ENCODE measurements around the gene CAMSAP1.

The CAMSAP1 gene

DNA sequence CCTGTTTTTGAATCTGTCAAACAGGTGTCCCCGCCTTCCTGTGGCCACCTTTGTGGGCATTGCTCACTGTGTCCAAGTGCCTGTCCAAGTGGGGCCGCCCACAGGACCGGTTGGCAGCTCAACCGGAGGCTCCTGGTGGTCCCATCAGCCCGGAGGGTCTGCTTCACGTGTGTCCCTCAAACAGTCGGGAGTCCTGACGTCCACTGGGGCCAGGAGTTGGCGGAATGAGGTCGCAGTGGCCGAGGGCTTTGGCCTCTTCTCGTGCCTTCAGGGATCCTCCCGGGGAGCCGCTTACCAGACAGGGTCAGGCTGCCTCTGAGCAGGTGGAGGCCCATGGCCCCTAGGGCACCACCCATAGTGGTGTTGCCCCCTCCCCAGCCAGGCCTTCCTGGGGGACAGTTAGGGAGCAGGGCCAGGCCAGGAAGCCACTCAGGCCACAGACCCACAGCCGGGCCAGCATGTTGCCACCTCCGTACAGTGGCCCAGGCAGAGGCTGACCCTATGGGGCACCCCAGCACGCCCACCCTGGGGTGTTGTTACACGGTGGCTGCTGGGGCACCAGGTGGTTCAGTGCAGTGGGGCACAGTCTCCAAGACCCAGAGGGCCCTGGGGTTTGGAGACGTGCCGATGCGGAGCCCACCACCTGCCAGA, 135.8 kb downstream of the CAMSAP1 start:
- DNase-seq: no peak

GRCh38 chr9:135770771-135771170, 136.6 kb downstream of the CAMSAP1 start:
- no peak for DNase-seq

- peak; percentile 54 for DNase-seq
Observed at GRCh38 chr9:135770203-135770535, 137.2 kb downstream of the CAMSAP1 start.

DNA sequence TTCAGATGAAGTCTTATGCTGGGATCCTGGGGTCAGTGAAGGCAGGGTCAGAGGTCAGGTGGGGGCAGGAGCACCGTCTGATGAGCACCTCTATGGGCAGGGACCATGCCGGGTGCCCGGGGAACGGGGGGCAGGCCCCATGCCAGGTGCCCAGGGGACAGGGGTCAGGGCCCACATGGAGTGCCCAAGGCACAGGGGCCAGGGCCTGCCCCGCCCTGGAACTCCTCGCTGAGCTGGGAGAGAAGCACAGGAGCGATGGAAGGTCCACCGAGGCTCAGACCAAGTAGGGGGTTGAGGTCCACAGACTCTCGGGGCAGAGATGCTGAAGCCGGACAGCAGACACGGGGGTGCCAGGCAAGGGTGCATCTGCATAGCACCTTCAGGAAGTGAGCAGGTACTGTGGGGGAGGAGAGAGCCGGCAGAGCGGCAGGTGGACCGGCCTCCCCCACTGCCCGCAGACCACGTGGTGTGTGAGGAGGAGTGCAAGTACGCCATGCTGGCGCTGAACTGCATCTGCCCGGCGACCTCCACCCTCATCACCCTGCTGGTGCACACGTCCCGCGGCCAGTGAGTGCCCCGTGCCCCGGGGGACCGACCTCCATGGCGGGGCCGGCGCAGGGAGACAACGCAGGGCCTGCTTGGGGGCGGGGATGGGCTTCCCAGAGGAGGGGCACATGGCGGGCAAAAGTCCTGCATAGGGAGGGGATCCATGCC, 137.7 kb downstream of the CAMSAP1 start:
- peak; percentile 45 for DNase-seq

- DNase-seq: peak; percentile 6
Observed at GRCh38 chr9:135768516-135769218, 138.7 kb downstream of the CAMSAP1 start.

DNA sequence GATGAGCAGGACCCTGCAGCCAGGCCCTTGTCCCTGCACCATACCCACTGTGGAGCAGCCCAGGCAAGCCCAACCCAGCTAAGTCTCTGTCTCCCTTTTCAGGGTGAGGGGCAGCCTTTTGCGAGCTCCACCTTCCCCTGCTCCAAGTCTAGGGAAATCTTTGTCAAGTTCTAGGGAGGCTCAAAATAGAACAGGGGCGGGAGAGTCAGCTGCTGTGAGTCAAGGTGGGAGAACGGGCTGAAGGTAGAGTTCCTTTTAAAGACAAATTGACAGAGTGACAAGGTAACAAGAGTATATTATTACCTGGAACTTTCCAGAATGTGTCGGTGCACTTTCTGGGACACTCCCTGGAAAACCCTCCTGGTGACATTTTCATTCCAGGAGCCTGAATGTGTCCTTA, 140.6 kb downstream of the CAMSAP1 start:
- no peak for DNase-seq

GRCh38 chr9:135766251-135766650, 141.1 kb downstream of the CAMSAP1 start:
- DNase-seq: no peak

DNA sequence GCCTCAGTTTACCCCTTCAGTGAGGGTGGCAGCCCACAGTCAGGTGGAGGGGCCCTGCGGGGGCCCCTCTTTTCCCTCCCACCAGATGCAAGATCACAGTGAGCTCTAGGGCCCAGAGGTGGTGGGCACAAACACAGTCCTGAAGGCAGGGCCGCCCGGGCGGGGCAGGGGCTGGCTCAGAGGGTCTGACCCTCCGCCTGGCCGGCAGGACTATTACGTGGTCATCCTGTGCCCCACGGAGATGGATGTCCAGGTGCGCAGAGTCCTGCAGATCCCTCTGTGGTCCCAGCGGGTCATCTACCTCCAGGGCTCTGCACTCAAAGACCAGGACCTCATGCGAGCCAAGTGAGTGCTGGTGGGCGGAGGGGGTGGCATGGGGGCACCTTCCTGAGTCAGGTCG, 141.9 kb downstream of the CAMSAP1 start:
- no peak for DNase-seq

GRCh38 chr9:135764731-135765130, 142.6 kb downstream of the CAMSAP1 start:
- no peak for DNase-seq

DNA sequence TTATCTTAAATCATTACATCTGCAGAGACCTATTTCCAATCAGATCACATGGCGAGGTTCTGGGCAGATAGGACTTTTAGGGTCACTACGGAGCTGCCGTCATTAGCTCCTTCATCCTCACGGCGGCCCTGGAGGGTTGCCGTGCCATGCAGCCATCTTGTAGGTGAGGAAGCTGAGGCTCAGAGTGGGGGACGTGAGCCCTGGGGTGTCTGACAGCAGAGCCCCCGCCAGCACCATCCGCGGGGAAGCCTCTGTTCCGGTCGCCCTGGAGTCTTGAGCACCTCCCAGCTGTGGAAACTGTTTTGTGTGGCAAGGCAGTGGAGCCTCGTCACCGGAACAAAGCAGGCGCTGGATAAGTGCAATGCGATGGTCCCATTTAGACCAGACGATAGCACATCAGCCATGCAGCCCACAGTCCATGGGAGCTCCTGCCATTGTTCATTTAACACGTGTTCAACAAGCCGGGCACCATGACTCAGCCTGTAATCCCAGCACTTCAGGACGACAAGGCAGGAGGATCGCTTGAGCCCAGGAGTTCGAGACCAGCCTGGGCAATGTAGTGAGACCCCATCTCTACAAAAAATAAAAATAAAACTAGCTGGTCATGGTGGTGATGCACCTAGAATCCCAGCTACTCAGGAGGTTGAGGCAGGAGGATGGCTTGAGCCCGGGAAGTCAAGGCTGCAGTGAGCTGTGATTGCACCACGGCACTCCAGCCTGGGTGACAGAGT, 143.5 kb downstream of the CAMSAP1 start:
- DNase-seq: no peak

- DNase-seq: no peak
Observed at GRCh38 chr9:135762921-135763320, 144.4 kb downstream of the CAMSAP1 start.

GRCh38 chr9:135761845-135762168, 145.5 kb downstream of the CAMSAP1 start:
- no peak for DNase-seq

DNA sequence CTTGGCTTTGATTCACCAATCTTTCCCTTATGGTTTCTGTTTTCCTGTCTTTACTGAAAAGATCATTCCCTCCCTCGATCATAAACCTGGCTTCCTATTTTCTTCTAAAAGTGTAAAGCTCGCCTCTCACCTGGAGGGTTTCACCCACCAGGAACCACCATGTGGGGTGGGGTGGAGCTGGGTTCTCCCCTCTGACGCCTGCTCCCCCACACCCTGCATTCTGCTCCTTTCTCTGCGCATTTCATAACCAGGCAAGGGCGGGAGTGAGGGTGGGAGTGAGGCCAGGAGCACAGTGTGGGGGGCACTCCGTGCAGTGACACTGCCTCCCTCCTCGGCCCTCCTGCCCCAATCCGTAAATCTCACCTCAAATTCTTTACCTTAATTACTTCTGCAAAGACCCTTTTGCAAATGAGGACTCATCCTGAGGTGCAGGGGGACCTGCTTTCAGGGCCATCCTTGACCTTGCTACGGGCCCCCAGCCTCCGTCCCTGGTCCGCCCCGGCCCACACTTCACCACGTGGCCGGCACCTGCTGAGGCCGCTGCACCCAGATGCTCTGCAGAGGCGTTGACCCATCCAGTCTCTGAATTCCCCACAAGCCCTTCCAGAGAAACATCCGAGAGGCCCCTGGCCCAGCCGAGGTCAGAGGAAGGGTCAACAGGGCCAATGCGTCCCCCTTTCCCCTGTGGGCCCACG, 146.0 kb downstream of the CAMSAP1 start:
- DNase-seq: no peak

DNA sequence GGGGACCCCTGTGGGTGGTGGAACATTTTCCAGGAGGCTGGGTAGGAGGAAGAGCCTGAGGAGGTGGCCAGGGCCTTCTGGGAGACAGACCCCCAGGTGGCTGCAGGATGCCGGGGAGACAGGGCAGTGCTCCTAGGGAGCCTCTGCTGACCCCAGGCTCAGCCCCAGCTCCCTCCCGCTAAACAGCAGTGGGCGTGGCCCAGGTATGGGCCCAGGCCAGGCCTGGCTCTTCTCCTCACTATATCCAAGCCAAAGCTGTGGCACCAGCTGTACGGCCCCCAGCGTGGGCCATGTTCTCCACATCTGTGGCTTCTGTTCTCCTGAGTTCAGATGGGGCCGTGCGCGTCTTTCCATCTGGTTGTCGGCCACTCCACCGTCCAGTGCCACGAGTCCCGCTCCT, 146.9 kb downstream of the CAMSAP1 start:
- no peak for DNase-seq

DNA sequence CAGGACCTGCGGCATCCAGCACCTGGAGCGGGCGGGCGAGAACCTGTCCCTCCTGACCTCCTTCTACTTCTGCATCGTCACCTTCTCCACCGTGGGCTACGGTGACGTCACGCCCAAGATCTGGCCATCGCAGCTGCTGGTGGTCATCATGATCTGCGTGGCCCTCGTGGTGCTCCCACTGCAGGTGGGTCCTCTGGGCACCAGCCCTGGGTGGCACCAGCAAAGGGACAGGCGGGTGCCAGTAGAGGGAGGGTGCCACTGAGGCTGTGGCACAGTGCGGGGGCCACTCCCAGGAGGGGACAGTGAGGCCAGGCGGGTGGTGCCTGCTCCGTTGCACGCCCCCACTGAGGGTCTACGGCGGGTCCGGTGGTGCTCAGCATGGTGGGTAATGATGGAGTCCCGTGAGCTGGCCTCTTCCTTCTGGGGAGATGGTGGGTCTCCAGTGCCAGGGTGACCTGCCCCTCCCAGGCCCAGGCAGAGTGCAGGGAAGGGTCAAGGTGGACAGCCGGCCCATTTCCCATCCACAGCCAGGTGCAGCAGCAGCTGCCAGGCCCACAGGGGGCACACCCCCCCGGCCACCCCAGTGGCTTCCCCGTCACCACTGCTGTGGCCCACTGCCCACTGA, 147.6 kb downstream of the CAMSAP1 start:
- DNase-seq: no peak

- DNase-seq: no peak
Observed at GRCh38 chr9:135758870-135759269, 148.5 kb downstream of the CAMSAP1 start.
